Memory B cell (primary cell): ENCODE measurements around the gene MAML2.

Experiments
- ATAC-seq: fragments of 150-1000 bp; cut with Tn5 transposase; 2 replicates; pipeline ENCODE4 v1.10.0; 2021; ENCODE audit warnings: low read depth, mild to moderate bottlenecking, moderate library complexity
- DNase-seq, 2 donors: peaks; one replicate each; pipeline ENCODE4 v3.0.0; 2022; ENCODE audit warnings: low spot score in 2 of 2
- H3K27ac Mint-ChIP-seq: one replicate; pipeline ENCODE4 v1.8.0; 2022; ENCODE audit warnings: mild to moderate bottlenecking, moderate library complexity, mixed read lengths
- H3K27me3 Mint-ChIP-seq: one replicate; pipeline ENCODE4 v1.8.0; 2022; ENCODE audit warnings: mixed read lengths
- H3K36me3 Mint-ChIP-seq: one replicate; pipeline ENCODE4 v1.8.0; 2022; ENCODE audit warnings: mild to moderate bottlenecking, mixed read lengths
- H3K4me1 Mint-ChIP-seq: one replicate; pipeline ENCODE4 v1.8.0; 2022; ENCODE audit warnings: mixed read lengths
- H3K4me3 Mint-ChIP-seq: one replicate; pipeline ENCODE4 v1.8.0; 2022; ENCODE audit warnings: mild to moderate bottlenecking, moderate library complexity, mixed read lengths
- H3K9me3 Mint-ChIP-seq: one replicate; pipeline ENCODE4 v1.8.0; 2022; ENCODE audit warnings: mixed read lengths

Gene MAML2

GRCh38 chr11:95989076-95989605 is 353.9 kb downstream of the MAML2 start:
- no peak overlapping the region for H3K4me3 Mint-ChIP-seq
- H3K27me3 Mint-ChIP-seq = no peaks in the 10 kb centered on the region
- H3K27ac Mint-ChIP-seq = no peak overlapping the region
- DNase-seq = no peak
- H3K4me1 Mint-ChIP-seq = no peaks in the 10 kb centered on the region
- no peaks in the 10 kb centered on the region for H3K9me3 Mint-ChIP-seq
- peaks cover 33% of the 10 kb centered on the region for H3K36me3 Mint-ChIP-seq
- no peak for ATAC-seq

- peaks cover 45% of the 10 kb centered on the region for H3K36me3 Mint-ChIP-seq
- H3K9me3 Mint-ChIP-seq = no peaks in the 10 kb centered on the region
- no peak overlapping the region for H3K27ac Mint-ChIP-seq
- no peaks in the 10 kb centered on the region for H3K27me3 Mint-ChIP-seq
- H3K4me1 Mint-ChIP-seq = no peaks in the 10 kb centered on the region
- ATAC-seq (no peak), DNase-seq (no peak)
- H3K4me3 Mint-ChIP-seq = no peak overlapping the region
Observed at GRCh38 chr11:95985174-95985808, 357.7 kb downstream of the MAML2 start.

DNA sequence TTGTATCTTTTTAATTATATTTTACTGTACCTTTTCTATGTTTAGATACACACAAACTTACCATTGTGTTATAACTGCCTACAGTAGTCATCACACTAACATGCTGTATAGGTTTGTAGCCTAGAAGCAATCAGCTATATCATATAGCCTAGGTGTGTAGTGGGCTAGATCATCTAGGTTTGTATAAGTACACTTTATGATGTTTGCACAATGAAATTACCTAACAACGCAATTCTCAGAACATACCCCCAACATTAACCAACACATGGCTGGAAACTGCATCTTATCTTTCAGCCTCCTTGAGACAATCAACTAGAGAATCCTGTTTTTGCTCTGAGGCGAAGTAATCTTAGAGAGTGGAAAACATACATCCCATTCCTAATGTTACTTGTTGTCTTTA is 358.9 kb downstream of the MAML2 start:
- Mint-ChIP-seq H3K9me3 (no peaks in the 10 kb centered on the region), H3K27me3 (no peaks in the 10 kb centered on the region), H3K36me3 (peaks cover 49% of the 10 kb centered on the region), H3K27ac (no peak overlapping the region), H3K4me3 (no peak overlapping the region), H3K4me1 (no peaks in the 10 kb centered on the region)
- no peak for DNase-seq
- no peak for ATAC-seq

GRCh38 chr11:95977534-95978174 is 365.3 kb downstream of the MAML2 start:
- H3K4me1 Mint-ChIP-seq = no peaks in the 10 kb centered on the region
- ATAC-seq (no peak), DNase-seq (no peak)
- no peaks in the 10 kb centered on the region for H3K9me3 Mint-ChIP-seq
- H3K36me3 Mint-ChIP-seq = peaks cover 34% of the 10 kb centered on the region
- H3K27ac Mint-ChIP-seq = no peak overlapping the region
- no peak overlapping the region for H3K4me3 Mint-ChIP-seq
- no peaks in the 10 kb centered on the region for H3K27me3 Mint-ChIP-seq

DNA sequence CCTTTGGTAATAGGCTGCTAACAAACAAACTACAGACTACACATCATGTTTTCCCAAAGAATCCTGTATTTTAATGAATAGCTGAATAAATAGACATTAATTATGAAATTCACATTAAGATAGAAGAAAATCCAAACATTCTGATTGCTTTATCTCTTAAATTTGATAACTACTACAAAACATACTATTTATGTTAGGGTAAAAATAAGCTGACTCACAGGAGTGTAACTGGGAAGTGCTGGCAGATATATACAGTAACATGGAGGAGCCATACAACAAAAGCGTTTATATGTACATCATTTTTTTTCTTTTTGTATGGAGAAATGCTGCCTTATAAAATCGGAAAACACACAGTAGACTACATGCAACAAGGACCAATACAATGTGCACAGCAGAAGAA is 366.4 kb downstream of the MAML2 start:
- Mint-ChIP-seq H3K4me1 (no peaks in the 10 kb centered on the region), H3K27me3 (no peaks in the 10 kb centered on the region), H3K27ac (no peak overlapping the region), H3K9me3 (no peaks in the 10 kb centered on the region), H3K36me3 (peaks cover 32% of the 10 kb centered on the region), H3K4me3 (no peak overlapping the region)
- no peak for DNase-seq
- no peak for ATAC-seq

DNA sequence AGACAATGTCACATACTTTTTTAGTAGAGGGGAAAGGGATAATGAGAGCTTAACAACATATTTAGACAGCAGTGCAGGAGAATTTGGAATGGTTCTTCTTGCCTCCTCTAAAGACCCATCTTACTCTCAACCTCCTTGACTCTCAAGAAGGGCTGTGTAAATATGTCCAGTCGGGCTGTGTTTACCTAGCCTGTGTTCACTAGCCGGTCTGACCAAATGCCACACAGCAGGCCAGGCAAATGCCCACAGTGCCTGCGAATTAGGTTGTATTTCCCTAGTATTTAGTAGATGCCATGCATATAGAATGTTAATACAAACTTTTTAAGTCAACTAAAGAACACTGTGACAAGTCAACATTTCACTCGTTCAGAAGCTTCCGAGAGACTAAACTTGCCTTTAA is 367.7 kb downstream of the MAML2 start:
- H3K27me3 Mint-ChIP-seq = no peaks in the 10 kb centered on the region
- H3K4me3 Mint-ChIP-seq = no peak overlapping the region
- ATAC-seq = no peak
- no peaks in the 10 kb centered on the region for H3K4me1 Mint-ChIP-seq
- DNase-seq = no peak
- no peak overlapping the region for H3K27ac Mint-ChIP-seq
- peaks cover 21% of the 10 kb centered on the region for H3K36me3 Mint-ChIP-seq
- H3K9me3 Mint-ChIP-seq = no peaks in the 10 kb centered on the region

- DNase-seq = no peak
- H3K36me3 Mint-ChIP-seq = peaks cover 3% of the 10 kb centered on the region
- H3K27ac Mint-ChIP-seq = no peak overlapping the region
- no peak overlapping the region for H3K4me3 Mint-ChIP-seq
- peaks cover 4% of the 10 kb centered on the region for H3K9me3 Mint-ChIP-seq
- no peaks in the 10 kb centered on the region for H3K4me1 Mint-ChIP-seq
- no peaks in the 10 kb centered on the region for H3K27me3 Mint-ChIP-seq
- ATAC-seq = no peak
Observed at GRCh38 chr11:95972060-95972459, 370.9 kb downstream of the MAML2 start.

DNA sequence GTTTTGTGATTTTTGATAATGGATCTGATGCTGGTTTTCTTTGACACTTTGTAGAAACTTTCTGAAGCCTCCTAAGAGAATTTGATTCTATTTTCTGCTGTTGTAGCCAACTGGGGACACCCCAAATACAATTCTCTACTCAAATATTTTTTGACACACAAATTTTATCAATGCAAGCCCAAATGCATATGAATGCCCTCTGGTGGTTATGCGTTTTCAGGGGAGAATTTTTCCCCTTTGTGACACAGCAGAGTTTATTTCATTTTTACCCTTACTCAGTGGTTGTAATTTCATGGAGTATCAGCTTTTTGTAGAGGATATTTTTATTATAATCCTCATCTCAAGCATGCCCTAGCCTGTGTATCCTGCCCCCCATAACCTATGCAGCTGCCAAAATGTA is 374.4 kb downstream of the MAML2 start:
- ATAC-seq (no peak), DNase-seq (no peak)
- Mint-ChIP-seq H3K27me3 (no peaks in the 10 kb centered on the region), H3K4me1 (no peaks in the 10 kb centered on the region), H3K9me3 (peaks cover 4% of the 10 kb centered on the region), H3K27ac (no peak overlapping the region), H3K4me3 (no peak overlapping the region), H3K36me3 (no peaks in the 10 kb centered on the region)

DNA sequence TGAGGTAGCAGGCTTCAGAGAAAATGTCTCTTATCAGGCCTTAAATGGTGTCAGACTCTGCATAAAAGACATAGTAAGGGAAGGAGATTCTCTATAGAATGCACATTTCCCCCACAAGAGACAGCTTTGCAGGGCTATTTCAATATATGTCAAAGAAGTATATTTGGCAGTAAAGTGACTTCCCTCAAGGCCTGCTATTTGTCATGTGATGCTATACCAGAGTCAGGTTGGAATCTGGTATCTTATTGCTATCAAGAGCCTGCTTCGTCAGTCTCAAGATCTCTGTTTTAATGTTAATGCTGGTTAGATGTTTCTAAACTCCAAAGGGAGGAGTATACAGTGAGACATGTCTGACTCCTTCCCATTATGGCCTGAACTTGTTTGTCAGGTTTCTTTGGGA is 378.7 kb downstream of the MAML2 start:
- H3K4me1 Mint-ChIP-seq = no peaks in the 10 kb centered on the region
- H3K9me3 Mint-ChIP-seq = peaks cover 4% of the 10 kb centered on the region
- no peaks in the 10 kb centered on the region for H3K27me3 Mint-ChIP-seq
- no peak overlapping the region for H3K27ac Mint-ChIP-seq
- H3K36me3 Mint-ChIP-seq = no peaks in the 10 kb centered on the region
- no peak overlapping the region for H3K4me3 Mint-ChIP-seq
- ATAC-seq (no peak), DNase-seq (no peak)

- Mint-ChIP-seq H3K4me1 (no peaks in the 10 kb centered on the region), H3K4me3 (no peak overlapping the region), H3K27me3 (no peaks in the 10 kb centered on the region), H3K9me3 (no peaks in the 10 kb centered on the region), H3K27ac (no peak overlapping the region), H3K36me3 (no peaks in the 10 kb centered on the region)
- ATAC-seq (no peak), DNase-seq (no peak)
Observed at GRCh38 chr11:95961758-95962157, 381.2 kb downstream of the MAML2 start.

GRCh38 chr11:95950905-95951304 is 392.1 kb downstream of the MAML2 start:
- H3K9me3 Mint-ChIP-seq = peaks cover 8% of the 10 kb centered on the region
- H3K27me3 Mint-ChIP-seq = peaks cover 4% of the 10 kb centered on the region
- no peaks in the 10 kb centered on the region for H3K4me1 Mint-ChIP-seq
- H3K27ac Mint-ChIP-seq = no peak overlapping the region
- DNase-seq (no peak), ATAC-seq (no peak)
- H3K4me3 Mint-ChIP-seq = no peak overlapping the region
- H3K36me3 Mint-ChIP-seq = peaks cover 6% of the 10 kb centered on the region

GRCh38 chr11:95948637-95949036 is 394.4 kb downstream of the MAML2 start:
- H3K9me3 Mint-ChIP-seq = peaks cover 14% of the 10 kb centered on the region
- H3K27ac Mint-ChIP-seq = no peak overlapping the region
- no peaks in the 10 kb centered on the region for H3K4me1 Mint-ChIP-seq
- DNase-seq (no peak), ATAC-seq (no peak)
- no peak overlapping the region for H3K4me3 Mint-ChIP-seq
- peaks cover 14% of the 10 kb centered on the region for H3K36me3 Mint-ChIP-seq
- H3K27me3 Mint-ChIP-seq = peaks cover 4% of the 10 kb centered on the region

- Mint-ChIP-seq H3K4me1 (no peaks in the 10 kb centered on the region), H3K27ac (no peak overlapping the region), H3K4me3 (no peak overlapping the region), H3K27me3 (peaks cover 4% of the 10 kb centered on the region), H3K36me3 (peaks cover 14% of the 10 kb centered on the region), H3K9me3 (peaks cover 14% of the 10 kb centered on the region)
- DNase-seq (no peak), ATAC-seq (no peak)
Observed at GRCh38 chr11:95944623-95945022, 398.4 kb downstream of the MAML2 start.

DNA sequence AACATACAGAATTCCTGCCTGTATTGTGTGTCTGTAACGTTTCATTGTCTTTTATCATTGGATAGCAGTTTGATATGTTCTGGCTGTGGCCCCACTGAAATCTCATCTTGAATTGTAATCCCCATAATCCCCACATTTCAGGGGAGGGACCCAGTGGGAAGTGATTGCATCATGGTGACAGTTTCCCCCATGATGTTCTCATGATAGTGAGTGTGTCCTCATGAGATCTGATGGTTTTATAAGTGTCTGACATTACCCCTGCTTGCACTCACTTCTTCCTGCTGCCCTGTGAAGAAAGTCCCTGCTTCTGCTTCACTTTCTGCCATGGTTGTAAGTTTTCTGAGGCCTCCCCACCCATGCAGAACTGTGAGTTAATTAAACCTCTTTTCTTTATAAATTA is 399.4 kb downstream of the MAML2 start:
- ATAC-seq = no peak
- DNase-seq = no peak
- Mint-ChIP-seq H3K27me3 (no peaks in the 10 kb centered on the region), H3K4me1 (no peaks in the 10 kb centered on the region), H3K36me3 (peaks cover 10% of the 10 kb centered on the region), H3K4me3 (no peak overlapping the region), H3K9me3 (peaks cover 9% of the 10 kb centered on the region), H3K27ac (no peak overlapping the region)

GRCh38 chr11:95939091-95939490 is 403.9 kb downstream of the MAML2 start:
- no peak for DNase-seq
- Mint-ChIP-seq H3K9me3 (peaks cover 8% of the 10 kb centered on the region), H3K27ac (no peak overlapping the region), H3K4me3 (no peak overlapping the region), H3K27me3 (no peaks in the 10 kb centered on the region), H3K36me3 (peaks cover 3% of the 10 kb centered on the region), H3K4me1 (no peaks in the 10 kb centered on the region)
- no peak for ATAC-seq
